HCT116 (cell line): ENCODE results near the gene ZC3H15. TPM values are rescaled to one million over a fixed set of nuclear protein-coding genes. Genes with fewer than 3 reads are reported as not detected.

Experiments used
- ATAC-seq: fragments of 200-7000 bp; cut with Tn5 transposase; 2 replicates; pipeline ENCODE4 v1.9.1; 2020; ENCODE audit warnings: mild to moderate bottlenecking, moderate library complexity
- BruUV-seq: library from RNA; stranded (reverse); fragments of 400-500 nt; replicated peaks from 2 replicates; lab custom pipeline; 2021; lab: Mats Ljungman, UMichigan
- CTCF ChIA-PET: fragments of 300-600 bp; sonication (Branson Sonifier 250); formaldehyde crosslinking; loops from one replicate; lab custom pipeline; 2021; ENCODE audit warnings: antibody characterized with exemption; lab: Charles Lee
- POLR2A ChIA-PET: fragments of 300-600, 350-600 bp; sonication (Branson Sonifier 250); formaldehyde crosslinking; loops from one replicate; lab custom pipeline; 2021; ENCODE audit warnings: antibody characterized with exemption; lab: Charles Lee
- RAD21 ChIA-PET, 2 experiments: fragments of 300-600 bp; sonication (Branson Sonifier 250); formaldehyde crosslinking; loops; one replicate each; lab custom pipeline; 2023; ENCODE audit warnings: low total read pairs in 2 of 2; ENCODE audit not compliant: uncharacterized antibody in 2 of 2, unreplicated experiment in 2 of 2, low non-redundant PET in 1 of 2; lab: Charles Lee
- DNase-seq: peaks from one replicate; pipeline ENCODE4 v3.0.0-alpha.2; 2010; ENCODE audit warnings: low read depth, low spot score
- H2AFZ ChIP-seq: fragments of 200-600 bp; shearing (Covaris generic), sonication (generic); 2 replicates; pipeline ENCODE4 v1.6.1; 2017; ENCODE audit warnings: low read depth, mixed run types, mixed read lengths, antibody characterized with exemption, low read length; ENCODE audit not compliant: poor library complexity, severe bottlenecking
- H3K27ac ChIP-seq: 2 replicates; pipeline ENCODE4 v1.5.1; 2012; ENCODE audit warnings: low read depth, low read length
- H3K27me3 ChIP-seq: fragments of 200-600 bp; sonication (generic); 2 replicates; pipeline ENCODE4 v1.6.1; 2016; ENCODE audit warnings: mixed run types, low read length, mixed read lengths; ENCODE audit not compliant: insufficient read depth
- H3K36me3 ChIP-seq, 2 experiments: fragments of 200-500 bp in 1 of 2; fragments of 200-600 bp in 1 of 2; sonication (Bioruptor generic) in 1 of 2; sonication (generic) in 1 of 2; 2 replicates each; pipeline versions ENCODE4 v1.5.1 to v1.6.1; 2014 to 2016; ENCODE audit warnings: low read length in 2 of 2, inconsistent platforms in 1 of 2, mixed read lengths in 1 of 2, mixed run types in 1 of 2; ENCODE audit not compliant: insufficient read depth in 2 of 2, control insufficient read depth in 1 of 2
- H3K4me1 ChIP-seq, 2 experiments: fragments of 200-600 bp in 1 of 2; sonication (generic) in 1 of 2; 2 replicates each; pipeline versions ENCODE4 v1.5.1 to v1.6.1; 2012 to 2017; ENCODE audit warnings: low read length in 2 of 2, inconsistent platforms in 1 of 2, mild to moderate bottlenecking in 1 of 2, mixed read lengths in 1 of 2, mixed run types in 1 of 2, moderate library complexity in 1 of 2; ENCODE audit not compliant: insufficient read depth in 2 of 2, control insufficient read depth in 1 of 2
- H3K4me2 ChIP-seq: fragments of 200-600 bp; sonication (generic); 2 replicates; pipeline ENCODE4 v1.6.1; 2017; ENCODE audit warnings: mixed run types, low read length, mixed read lengths
- H3K4me3 ChIP-seq, 2 experiments: fragments of 200-600 bp in 1 of 2; sonication (generic) in 1 of 2; replicated peaks in 1 of 2; 2 replicates each; pipeline ENCODE4 v1.5.1; 2011 to 2016; ENCODE audit warnings: low read length in 2 of 2, control low read depth in 1 of 2, low read depth in 1 of 2, mild to moderate bottlenecking in 1 of 2, mixed read lengths in 1 of 2, mixed run types in 1 of 2
- H3K79me2 ChIP-seq: fragments of 200-600 bp; sonication (generic); 2 replicates; pipeline ENCODE4 v1.6.1; 2017; ENCODE audit warnings: mild to moderate bottlenecking, mixed run types, low read length, moderate library complexity, mixed read lengths; ENCODE audit not compliant: insufficient read depth
- H3K9ac ChIP-seq: fragments of 200-600 bp; sonication (generic); 2 replicates; pipeline ENCODE4 v1.6.1; 2016; ENCODE audit warnings: low read length, mixed read lengths
- H3K9me2 ChIP-seq: fragments of 200-600 bp; sonication (generic), shearing (Covaris generic); 2 replicates; pipeline ENCODE4 v1.6.1; 2017; ENCODE audit warnings: mixed run types, mild to moderate bottlenecking, moderate library complexity; ENCODE audit not compliant: insufficient read depth
- H3K9me3 ChIP-seq, 2 experiments: fragments of 200-500 bp in 1 of 2; fragments of 200-600 bp in 1 of 2; sonication (Bioruptor generic) in 1 of 2; sonication (generic) in 1 of 2; 2 replicates each; pipeline ENCODE4 v1.6.1; 2014 to 2017; ENCODE audit warnings: low read length in 2 of 2, mixed read lengths in 2 of 2, inconsistent platforms in 1 of 2, low read depth in 1 of 2, mild to moderate bottlenecking in 1 of 2, mixed run types in 1 of 2, moderate library complexity in 1 of 2; ENCODE audit not compliant: control insufficient read depth in 1 of 2, insufficient read depth in 1 of 2
- H4K20me1 ChIP-seq: fragments of 200-600 bp; sonication (generic), shearing (Covaris generic); 2 replicates; pipeline ENCODE4 v1.6.1; 2017; ENCODE audit warnings: mixed run types, mild to moderate bottlenecking, moderate library complexity; ENCODE audit not compliant: insufficient read depth
- ATF3 ChIP-seq: IDR thresholded peaks from 2 replicates; pipeline ENCODE4 v1.6.1; 2012
- ELF1 ChIP-seq: IDR thresholded peaks from 2 replicates; pipeline ENCODE4 v1.6.1; 2012; ENCODE audit warnings: low read depth, borderline replicate concordance
- EZH2 ChIP-seq: fragments of 200-600 bp; sonication (generic); IDR thresholded peaks from 2 replicates; pipeline ENCODE4 v1.6.1; 2017; ENCODE audit warnings: antibody characterized with exemption, mixed run types
- EZH2phosphoT487 ChIP-seq: fragments of 200-600 bp; IDR thresholded peaks from 2 replicates; pipeline ENCODE4 v1.6.1; 2018; ENCODE audit warnings: antibody characterized with exemption, borderline replicate concordance
- JUND ChIP-seq: IDR thresholded peaks from 2 replicates; pipeline ENCODE4 v1.6.1; 2012
- MAX ChIP-seq: IDR thresholded peaks from 2 replicates; pipeline ENCODE4 v1.6.1; 2012
- POLR2A ChIP-seq: IDR thresholded peaks from 2 replicates; pipeline ENCODE4 v1.7.0; 2011; ENCODE audit warnings: borderline replicate concordance; ENCODE audit not compliant: insufficient read depth, insufficient read length; ENCODE audit errors: extremely low read depth
- POLR2AphosphoS5 ChIP-seq: IDR thresholded peaks from 2 replicates; pipeline ENCODE4 v1.6.1; 2011; ENCODE audit warnings: mild to moderate bottlenecking, low read depth, low read length, moderate library complexity
- REST ChIP-seq: IDR thresholded peaks from 2 replicates; pipeline ENCODE4 v1.6.1; 2012; ENCODE audit warnings: low read depth
- TCF7L2 ChIP-seq: IDR thresholded peaks from 2 replicates; pipeline ENCODE4 v1.7.0; 2011; ENCODE audit warnings: borderline replicate concordance, inconsistent platforms; ENCODE audit not compliant: insufficient read depth, insufficient read length; ENCODE audit errors: extremely low read depth
- ZFX ChIP-seq: fragments of 450-650 bp; IDR thresholded peaks from 2 replicates; pipeline ENCODE4 v1.6.1; 2017
- ZNF274 ChIP-seq: fragments of 200-500 bp; sonication (Bioruptor generic); IDR thresholded peaks from 2 replicates; pipeline ENCODE4 v1.6.1; 2014; ENCODE audit warnings: mild to moderate bottlenecking, low read depth, low read length, inconsistent platforms
- intact Hi-C: fragments of 100-400 bp; cut with micrococcal nuclease; formaldehyde crosslinking; loops from 2 replicates; pipeline ENCODE4 v1.10.0; 2022
- total RNA-seq: library from RNA; stranded (reverse); gene quantifications from one replicate; pipeline ENCODE4 v1.2.1, GENCODE V29; 2021; ENCODE audit not compliant: unreplicated experiment

ZC3H15 gene
- total RNA-seq, 1 experiment from 2014 or later, result 75.2 TPM

- TF ChIP-seq REST (no peak), POLR2AphosphoS5 (no peak), ZFX (no peak), ZNF274 (no peak), JUND (no peak), EZH2 (no peak), TCF7L2 (no peak)
- TF ChIP-seq, all 23 proteins: peak for 0
These were observed 45.3 kb downstream of the ZC3H15 start (continued) for GRCh38 chr2:186531257-186531775.

GRCh38 chr2:186532891-186533290 lies 46.8 kb downstream of the ZC3H15 start:
- POLR2A ChIA-PET, result no interaction called here
- BruUV-seq, result no TSS peak
- Histone ChIP-seq H3K4me2 (no peak overlapping the region), H2AFZ (no peak overlapping the region), H3K79me2 (no peaks in the 10 kb centered on the region)
- TF ChIP-seq ZFX (no peak), ZNF274 (no peak), EZH2phosphoT487 (no peak), EZH2 (no peak), POLR2AphosphoS5 (no peak), MAX (no peak), ELF1 (no peak), POLR2A (no peak), ATF3 (no peak)
- TF ChIP-seq, all 23 proteins: peak for 0
- ATAC-seq (no peak), DNase-seq (no peak)
- Histone ChIP-seq H3K36me3 (no peaks in the 10 kb centered on the region), H4K20me1 (no peaks in the 10 kb centered on the region), H3K9me3 (no peaks in the 10 kb centered on the region), H3K4me1 (no peaks in the 10 kb centered on the region), H3K27me3 (no peaks in the 10 kb centered on the region), H3K4me3 (no peak overlapping the region), H3K9ac (no peak overlapping the region), H3K27ac (no peak overlapping the region), H3K9me2 (no peaks in the 10 kb centered on the region)
- RAD21 ChIA-PET, result no interaction called here
- CTCF ChIA-PET, result no interaction called here
- intact Hi-C loops, result no loop called here
